ENCODE results near the gene AVPR2.

AVPR2 gene

GRCh38 chrX:153952373-153953026, 48.0 kb downstream of the AVPR2 start:
- no peak overlapping the region for H3K4me3 ChIP-seq (ENCODE audit: low read depth, low read length)
- TF ChIP-seq CTCF (IDR thresholded peaks at IDR 0.05; ENCODE audit: borderline replicate concordance, insufficient read depth, low read depth, low read length), result no peak

DNA sequence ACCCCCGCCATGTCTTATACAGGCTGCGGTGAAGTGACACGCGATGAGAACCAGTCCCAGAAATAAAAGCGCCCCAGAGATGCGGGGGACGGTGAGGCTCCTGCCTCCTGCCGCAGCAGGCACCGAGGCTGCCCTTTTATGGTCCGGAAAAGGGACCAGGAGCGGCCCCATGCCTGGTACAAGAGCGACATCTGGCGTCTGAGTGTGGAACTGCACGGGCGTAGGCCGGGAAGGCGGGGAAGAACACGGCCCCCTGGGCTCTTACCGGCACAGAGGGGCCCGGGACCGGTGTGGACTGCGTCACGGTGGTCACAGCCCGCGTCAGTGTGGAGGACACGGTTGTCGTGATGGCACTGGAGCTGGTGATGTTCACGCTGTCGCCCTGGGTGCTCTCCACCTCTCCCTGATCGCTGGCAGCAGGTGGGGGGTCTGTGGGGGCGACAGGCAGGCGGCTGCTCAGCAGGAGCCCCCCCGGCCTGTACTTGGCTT, 48.9 kb downstream of the AVPR2 start:
- TF ChIP-seq CTCF (IDR thresholded peaks at IDR 0.05; ENCODE audit: borderline replicate concordance, insufficient read depth, low read depth, low read length), result peak; percentile 99
- no peak overlapping the region for H3K4me3 ChIP-seq (ENCODE audit: low read depth, low read length)

GRCh38 chrX:153953892-153954557, 49.6 kb downstream of the AVPR2 start:
- TF ChIP-seq CTCF (IDR thresholded peaks at IDR 0.05; ENCODE audit: borderline replicate concordance, insufficient read depth, low read depth, low read length), result peak; percentile 26; the same call in 1 of the 2 replicates

GRCh38 chrX:153954558-153955227, 50.2 kb downstream of the AVPR2 start:
- TF ChIP-seq CTCF (IDR thresholded peaks at IDR 0.05; ENCODE audit: borderline replicate concordance, insufficient read depth, low read depth, low read length), result no peak
- H3K4me3 ChIP-seq (ENCODE audit: low read depth, low read length), result no peak overlapping the region

More at GRCh38 chrX:153953892-153954557, 49.6 kb downstream of the AVPR2 start:
- no peak overlapping the region for H3K4me3 ChIP-seq (ENCODE audit: low read depth, low read length)

GRCh38 chrX:153955228-153955732, 50.8 kb downstream of the AVPR2 start:
- H3K4me3 ChIP-seq (ENCODE audit: low read depth, low read length), result no peak overlapping the region
- TF ChIP-seq CTCF (IDR thresholded peaks at IDR 0.05; ENCODE audit: borderline replicate concordance, insufficient read depth, low read depth, low read length), result no peak

- H3K4me3 ChIP-seq (ENCODE audit: low read depth, low read length), result no peak overlapping the region
- TF ChIP-seq CTCF (IDR thresholded peaks at IDR 0.05; ENCODE audit: borderline replicate concordance, insufficient read depth, low read depth, low read length), result no peak
These were observed 51.8 kb downstream of the AVPR2 start for GRCh38 chrX:153956044-153956907.

Measured in GM12875 (cell line).